ENCODE data around the gene DAB2IP.

The DAB2IP gene

DNA sequence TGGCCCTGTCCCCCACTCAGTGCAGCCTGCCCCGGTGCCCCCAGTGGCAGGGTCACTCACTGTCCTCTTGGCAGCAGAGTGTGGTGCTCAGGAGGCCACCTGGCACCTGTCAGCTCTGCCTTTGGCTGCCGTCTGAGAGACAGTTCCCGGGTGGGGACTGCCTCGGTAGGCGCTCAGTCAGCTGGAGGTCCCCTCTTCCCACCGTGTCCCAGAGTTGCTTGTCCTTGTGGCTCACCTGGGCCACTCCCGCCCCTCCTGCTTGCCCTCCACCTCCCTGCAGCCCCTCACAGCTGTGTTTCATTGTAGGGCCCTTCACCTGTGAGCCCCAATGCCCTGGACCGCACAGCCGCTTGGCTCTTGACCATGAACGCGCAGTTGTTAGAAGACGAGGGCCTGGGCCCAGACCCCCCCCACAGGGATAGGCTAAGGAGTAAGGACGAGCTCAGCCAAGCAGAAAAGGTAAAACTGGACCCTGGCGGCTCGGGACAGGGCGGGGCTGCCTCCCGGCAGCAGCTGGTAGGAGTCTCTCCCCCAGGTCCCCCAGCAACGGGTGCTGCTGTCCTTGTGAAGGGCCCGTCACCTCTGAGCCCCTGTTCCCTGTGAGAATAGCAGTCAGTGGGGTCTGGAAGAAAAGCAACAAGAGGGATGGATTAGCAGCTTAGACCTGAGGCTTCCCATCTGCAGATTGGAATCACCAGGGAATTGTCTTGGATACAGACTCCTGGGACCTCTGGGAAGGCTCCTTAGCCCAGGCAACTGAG, 122.7 kb downstream of the DAB2IP start:
- TF ChIP-seq, protein P1, sequence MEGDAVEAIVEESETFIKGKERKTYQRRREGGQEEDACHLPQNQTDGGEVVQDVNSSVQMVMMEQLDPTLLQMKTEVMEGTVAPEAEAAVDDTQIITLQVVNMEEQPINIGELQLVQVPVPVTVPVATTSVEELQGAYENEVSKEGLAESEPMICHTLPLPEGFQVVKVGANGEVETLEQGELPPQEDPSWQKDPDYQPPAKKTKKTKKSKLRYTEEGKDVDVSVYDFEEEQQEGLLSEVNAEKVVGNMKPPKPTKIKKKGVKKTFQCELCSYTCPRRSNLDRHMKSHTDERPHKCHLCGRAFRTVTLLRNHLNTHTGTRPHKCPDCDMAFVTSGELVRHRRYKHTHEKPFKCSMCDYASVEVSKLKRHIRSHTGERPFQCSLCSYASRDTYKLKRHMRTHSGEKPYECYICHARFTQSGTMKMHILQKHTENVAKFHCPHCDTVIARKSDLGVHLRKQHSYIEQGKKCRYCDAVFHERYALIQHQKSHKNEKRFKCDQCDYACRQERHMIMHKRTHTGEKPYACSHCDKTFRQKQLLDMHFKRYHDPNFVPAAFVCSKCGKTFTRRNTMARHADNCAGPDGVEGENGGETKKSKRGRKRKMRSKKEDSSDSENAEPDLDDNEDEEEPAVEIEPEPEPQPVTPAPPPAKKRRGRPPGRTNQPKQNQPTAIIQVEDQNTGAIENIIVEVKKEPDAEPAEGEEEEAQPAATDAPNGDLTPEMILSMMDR (IDR thresholded peaks at IDR 0.05): no peak

DNA sequence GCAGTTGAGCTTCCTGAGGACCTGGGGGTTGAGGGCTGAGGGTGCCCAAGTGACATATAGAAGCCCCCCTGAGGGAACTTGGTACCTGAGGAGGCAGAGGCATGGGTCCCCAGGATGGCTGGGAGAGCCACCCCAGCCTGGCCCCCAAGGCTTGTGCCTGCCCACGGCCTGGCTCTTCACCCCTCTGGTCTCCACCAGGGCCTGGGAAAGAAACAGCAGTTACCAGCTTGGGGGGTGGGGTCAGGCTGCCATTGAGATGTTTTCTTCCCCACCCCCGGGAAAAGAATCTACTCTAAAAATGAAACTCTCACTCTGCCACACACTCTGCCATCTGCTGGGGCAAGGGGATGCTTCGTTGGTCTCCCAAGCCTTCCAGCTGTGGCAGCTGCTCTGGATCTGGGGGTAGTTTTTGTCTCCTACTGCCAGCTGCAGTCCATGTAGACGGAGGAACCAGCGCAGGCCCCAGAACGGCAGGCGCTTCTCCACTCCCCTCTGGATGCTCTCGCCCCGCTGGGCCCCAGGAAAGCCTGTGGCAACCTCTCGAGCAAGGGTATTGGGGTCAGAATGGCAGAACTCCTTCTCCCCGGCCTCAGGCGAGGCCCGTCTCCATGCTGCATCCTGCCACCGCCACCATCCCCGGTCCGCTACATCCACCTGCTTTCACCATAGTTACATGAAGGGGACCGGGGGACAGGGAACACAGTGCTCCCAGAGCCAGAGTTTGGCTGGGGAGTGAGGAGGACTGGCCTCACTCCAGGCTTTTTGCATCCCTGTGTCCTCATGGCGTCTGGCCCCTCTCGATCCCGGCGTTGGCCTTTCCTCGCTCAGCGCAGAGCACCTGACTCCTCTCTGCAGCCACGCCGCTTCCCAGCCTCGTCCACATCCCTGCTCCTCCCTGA, 123.5 kb downstream of the DAB2IP start:
- TF ChIP-seq, protein P1 (IDR thresholded peaks at IDR 0.05): no peak

DNA sequence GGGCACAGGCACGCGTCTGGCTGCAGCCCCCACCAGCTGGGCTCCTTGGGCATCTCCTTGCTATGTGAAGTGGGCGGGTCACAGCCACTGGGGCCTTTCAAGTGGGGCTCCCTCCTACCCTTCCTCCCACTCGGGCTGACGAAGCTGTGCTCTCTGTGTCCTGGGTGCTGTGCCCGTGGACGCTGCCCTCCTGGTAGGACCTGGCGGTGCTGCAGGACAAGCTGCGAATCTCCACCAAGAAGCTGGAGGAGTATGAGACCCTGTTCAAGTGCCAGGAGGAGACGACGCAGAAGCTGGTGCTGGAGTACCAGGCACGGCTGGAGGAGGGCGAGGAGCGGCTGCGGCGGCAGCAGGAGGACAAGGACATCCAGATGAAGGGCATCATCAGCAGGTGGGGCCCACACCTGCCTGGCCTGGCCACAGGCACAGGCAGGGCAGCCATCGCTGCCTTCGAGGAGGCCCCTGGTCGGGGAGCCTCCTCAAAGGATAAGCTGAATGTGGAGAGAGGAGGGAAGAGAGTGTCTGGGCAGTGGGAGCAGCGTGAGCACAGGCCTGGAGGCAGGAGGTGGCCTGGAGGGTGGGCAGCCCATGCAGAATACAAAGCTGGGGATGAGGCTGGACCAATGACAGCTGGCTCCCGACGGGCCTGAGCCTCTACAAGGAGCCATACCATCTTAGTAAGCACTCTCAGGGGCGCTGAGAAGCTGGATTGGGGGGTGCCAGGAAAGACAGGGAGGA, 124.7 kb downstream of the DAB2IP start:
- TF ChIP-seq, protein P1 (IDR thresholded peaks at IDR 0.05): no peak

DNA sequence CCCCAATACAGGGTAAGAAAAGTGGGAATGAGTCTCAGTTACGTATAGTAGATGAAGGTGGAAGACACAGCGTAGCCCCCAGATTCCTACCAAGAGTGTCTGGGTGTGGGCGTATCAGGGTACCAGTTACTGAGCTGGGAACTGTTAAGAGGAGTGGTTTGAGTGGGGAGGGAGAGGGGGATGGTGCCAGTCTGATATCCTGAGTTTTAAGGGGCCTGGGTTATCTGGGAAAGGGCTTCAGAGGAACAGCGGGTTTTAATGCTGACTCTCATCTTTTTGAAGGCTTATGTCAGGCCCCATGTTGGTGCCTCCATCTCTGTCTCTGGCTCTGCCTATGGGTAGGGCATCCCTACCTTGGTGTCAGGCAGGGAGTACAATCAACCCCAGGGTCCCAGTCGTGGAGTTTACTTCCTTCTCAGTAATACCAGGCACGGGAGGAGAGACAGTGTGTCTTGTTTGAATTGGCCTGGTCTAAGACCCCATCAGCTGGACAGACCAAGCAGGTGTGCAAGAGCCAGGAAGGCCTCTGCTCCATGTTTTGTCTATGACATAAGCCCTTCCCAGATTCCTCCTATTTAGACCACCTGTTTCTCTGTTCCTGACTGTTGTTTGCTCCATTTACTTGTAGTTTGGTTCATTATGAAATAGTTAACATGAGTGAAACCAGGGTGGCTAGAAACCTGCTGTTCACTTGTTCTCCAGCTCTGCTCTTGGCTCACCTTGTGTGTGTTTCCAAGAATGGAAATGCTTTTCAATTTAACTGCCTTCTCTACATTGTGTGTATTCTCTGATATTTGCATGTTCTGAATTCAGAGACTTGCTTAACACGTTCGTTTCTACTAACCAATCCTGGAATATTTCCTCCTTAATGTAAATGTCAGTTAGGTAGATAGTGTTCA, 125.6 kb downstream of the DAB2IP start:
- TF ChIP-seq, protein P1 (IDR thresholded peaks at IDR 0.05): no peak

DNA sequence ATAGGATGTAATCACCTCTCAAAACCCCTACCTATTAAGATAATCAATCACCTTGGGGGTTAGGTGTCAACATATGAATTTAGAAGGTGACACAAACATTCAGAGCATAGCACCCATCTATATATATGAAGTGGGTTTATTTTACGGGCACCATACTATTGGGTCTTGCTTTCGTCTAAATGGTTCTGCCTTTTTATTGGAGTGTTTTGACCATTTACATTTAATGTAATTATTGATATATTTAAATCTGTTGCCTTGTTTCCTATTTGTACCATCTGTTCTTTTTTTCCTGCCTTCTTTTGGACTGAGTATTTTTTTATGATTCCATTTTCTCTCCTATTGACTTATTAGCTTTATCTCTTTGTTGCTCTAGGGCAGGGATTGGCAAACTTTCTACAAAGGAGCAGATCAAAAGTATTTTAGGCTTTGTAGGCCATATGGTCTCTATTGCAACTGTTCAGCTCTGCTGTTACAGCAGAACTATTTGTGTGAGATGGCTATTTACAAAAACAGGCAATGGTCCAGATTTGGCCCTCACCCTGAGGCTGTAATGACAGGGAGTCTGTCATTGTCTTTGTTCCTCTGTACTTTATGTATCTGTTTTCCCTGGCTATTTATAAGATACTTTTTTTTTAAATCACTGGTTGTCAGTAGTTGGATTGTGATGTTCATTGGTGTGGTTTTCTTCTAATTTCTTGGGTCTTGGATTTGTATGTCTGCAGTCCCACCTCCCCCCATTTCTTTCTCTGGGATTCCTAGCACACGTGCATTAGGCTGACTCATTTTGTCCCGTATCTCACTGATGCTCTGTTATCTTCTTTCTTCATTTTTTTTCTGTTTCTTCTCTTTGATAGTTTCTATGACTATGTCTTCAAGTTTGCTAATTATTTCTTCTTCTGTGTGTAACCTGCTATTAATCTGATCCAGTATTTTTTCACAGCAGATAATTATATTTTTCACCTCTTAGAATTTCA, 127.1 kb downstream of the DAB2IP start:
- TF ChIP-seq, protein P1 (IDR thresholded peaks at IDR 0.05): no peak

DNA sequence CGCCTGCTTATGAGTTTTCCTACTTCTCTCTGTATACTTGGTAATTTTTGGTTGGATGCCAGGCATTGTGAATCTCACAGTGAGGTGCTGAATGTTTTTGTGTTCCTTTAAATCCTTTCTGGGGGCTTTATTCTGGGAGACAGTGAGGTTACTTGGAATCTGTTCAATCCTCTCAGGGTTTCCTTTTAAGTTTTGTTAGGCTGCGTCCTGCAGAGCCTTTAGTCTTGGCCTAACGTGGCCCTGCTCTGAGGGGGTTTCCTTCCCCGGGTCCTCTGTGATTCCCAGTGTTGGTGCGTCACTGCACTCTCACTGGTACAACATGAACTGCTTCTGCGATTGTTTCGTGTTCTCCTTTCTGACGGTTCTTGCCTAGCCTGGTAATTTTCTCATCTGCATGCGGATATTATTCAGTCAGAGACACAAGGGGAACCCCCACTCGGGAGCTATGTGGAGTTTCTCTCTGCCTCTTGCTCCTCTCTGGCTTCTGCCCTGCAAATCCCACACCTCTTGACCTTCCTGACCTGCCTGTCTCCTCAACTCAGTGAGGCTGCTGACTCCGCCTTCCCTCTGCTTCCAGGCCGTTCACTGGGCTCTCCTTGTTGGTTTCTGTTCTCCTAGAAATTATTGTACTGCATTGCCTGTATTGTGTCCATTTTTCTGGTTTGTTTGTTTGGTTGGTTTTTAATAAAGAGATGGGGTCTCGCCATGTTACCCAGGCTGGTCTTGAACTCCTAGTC, 128.1 kb downstream of the DAB2IP start:
- TF ChIP-seq, protein P1 (IDR thresholded peaks at IDR 0.05): no peak

Measured in LNCAP (cell line).